ENCODE data around the gene NFYC.

- TF ChIP-seq CTCF (IDR thresholded peaks at IDR 0.05): no peak
- no peak for TF ChIP-seq POLR2A (IDR thresholded peaks at IDR 0.05)
Measured at GRCh38 chr1:40661678-40662077, 29.8 kb upstream of the NFYC start.

Measured in uterus (tissue), 2 donors.